K562 (cell line): ENCODE measurements around the gene MARK3. TPM values are rescaled to one million over a fixed set of nuclear protein-coding genes. Genes with fewer than 3 reads are reported as not detected.
A peak's percentile ranks its signal among the peaks of the same experiment; 100 is the strongest.

Experiments
- BHLHE40 ChIP-seq: IDR thresholded peaks from 2 replicates; pipeline ENCODE4 v1.6.1; 2011; ENCODE audit warnings: low read length, improper control_type of control experiment
- CBX3 ChIP-seq, 2 experiments: IDR thresholded peaks; 1 replicate in 1 of 2; 2 replicates in 1 of 2; pipeline ENCODE4 v1.6.1; 2012; ENCODE audit warnings: inconsistent platforms in 2 of 2, low read length in 2 of 2, borderline replicate concordance in 1 of 2, control low read depth in 1 of 2
- CREM ChIP-seq: IDR thresholded peaks from 2 replicates; pipeline ENCODE4 v1.6.1; 2014; ENCODE audit warnings: antibody characterized with exemption, low read depth
- CXXC5 ChIP-seq: fragments of 250-450 bp; sonication (Bioruptor Pico); IDR thresholded peaks from 2 replicates; pipeline ENCODE4 v1.8.0; 2022; ENCODE audit warnings: inconsistent platforms, mild to moderate bottlenecking, moderate library complexity
- EP400 ChIP-seq: fragments of 450-650 bp; IDR thresholded peaks from 2 replicates; pipeline ENCODE4 v1.6.1; 2017; ENCODE audit warnings: antibody characterized with exemption, mild to moderate bottlenecking, moderate library complexity
- GABPB1 ChIP-seq: sonication (generic); formaldehyde crosslinking; IDR thresholded peaks from 2 replicates; pipeline ENCODE4 v1.8.0; 2022; ENCODE audit warnings: mild to moderate bottlenecking, missing genetic modification reagents
- HNRNPUL1 ChIP-seq: fragments of 200-400 bp; formaldehyde crosslinking; IDR thresholded peaks from 2 replicates; pipeline ENCODE4 v1.6.1; 2017; ENCODE audit warnings: low read length
- MXI1 ChIP-seq: IDR thresholded peaks from 2 replicates; pipeline ENCODE4 v1.6.1; 2011; ENCODE audit warnings: low read depth, mild to moderate bottlenecking, improper control_type of control experiment, low read length
- NCOA4 ChIP-seq: fragments of 450-650 bp; IDR thresholded peaks from 2 replicates; pipeline ENCODE4 v1.6.1; 2018; ENCODE audit warnings: mild to moderate bottlenecking; ENCODE audit not compliant: partially characterized antibody
- POLR2A ChIP-seq: fragments of 450-650 bp; conservative IDR thresholded peaks from 2 replicates; pipeline ENCODE4 v1.6.1; 2016
- POLR2G ChIP-seq: fragments of 200-400 bp; formaldehyde crosslinking; IDR thresholded peaks from 2 replicates; pipeline ENCODE4 v1.6.1; 2017; ENCODE audit warnings: low read depth, mild to moderate bottlenecking, antibody characterized with exemption, low read length, moderate library complexity
- SIN3B ChIP-seq: fragments of 450-650 bp; IDR thresholded peaks from 2 replicates; pipeline ENCODE4 v1.6.1; 2017; ENCODE audit warnings: low read depth, mild to moderate bottlenecking, moderate library complexity
- polyA plus RNA-seq, 8 experiments: library from polyadenylated mRNA; depleted of rRNA in 4 of 8; stranded (reverse) in 5 of 8; unstranded in 3 of 8; fragments of >200 nt; fragmentation: Nextera tagmentation in 2 of 8; fragmentation: Illumina TruSeq in 1 of 8; extraction: Ambion mirVana in 2 of 8; extraction: Trizol in 1 of 8; gene quantifications; 2 replicates each; pipeline versions ENCODE4 v1.2.1 to v1.2.3, GENCODE V29; 2011 to 2014; ENCODE audit warnings: inconsistent platforms in 1 of 8, missing spikeins in 1 of 8
- total RNA-seq, 7 experiments: library from RNA; depleted of rRNA in 6 of 7; stranded (reverse); fragments of >200 nt in 6 of 7; fragmentation: Illumina TruSeq in 2 of 7; extraction: Trizol in 2 of 7; gene quantifications; 2 replicates each; pipeline versions ENCODE4 v1.2.1 to v1.2.3, GENCODE V29; 2011 to 2021; ENCODE audit warnings: low replicate concordance in 1 of 7
- TF ChIP-seq, protein P1 (sequence below): sonication (generic); formaldehyde crosslinking; IDR thresholded peaks from 2 replicates; pipeline ENCODE4 v1.8.0; 2023; ENCODE audit warnings: mild to moderate bottlenecking, missing genetic modification reagents
- TF ChIP-seq, protein P2 (sequence below), 2 experiments: fragments of 450-650 bp; IDR thresholded peaks; 2 replicates each; pipeline ENCODE4 v1.6.1; 2018; ENCODE audit warnings: mild to moderate bottlenecking in 2 of 2, low read depth in 1 of 2; ENCODE audit not compliant: partially characterized antibody in 2 of 2
- TF ChIP-seq, protein P3 (sequence below): sonication (generic); formaldehyde crosslinking; IDR thresholded peaks from 2 replicates; pipeline ENCODE4 v1.8.0; 2022; ENCODE audit warnings: missing genetic modification reagents, mild to moderate bottlenecking, moderate library complexity, borderline replicate concordance
- TF ChIP-seq, protein P4 (sequence below): fragments of 250-450 bp; sonication (Bioruptor Pico); IDR thresholded peaks from 2 replicates; pipeline ENCODE4 v1.4.0; 2020; ENCODE audit warnings: mild to moderate bottlenecking, moderate library complexity

Gene MARK3
- total and polyA plus RNA-seq, 9 of the 15 experiments (the other 6 are each of a cell fraction or from before 2014, with no cell fraction given) = 10.1 to 68.7 (median 56.3) TPM

DNA sequence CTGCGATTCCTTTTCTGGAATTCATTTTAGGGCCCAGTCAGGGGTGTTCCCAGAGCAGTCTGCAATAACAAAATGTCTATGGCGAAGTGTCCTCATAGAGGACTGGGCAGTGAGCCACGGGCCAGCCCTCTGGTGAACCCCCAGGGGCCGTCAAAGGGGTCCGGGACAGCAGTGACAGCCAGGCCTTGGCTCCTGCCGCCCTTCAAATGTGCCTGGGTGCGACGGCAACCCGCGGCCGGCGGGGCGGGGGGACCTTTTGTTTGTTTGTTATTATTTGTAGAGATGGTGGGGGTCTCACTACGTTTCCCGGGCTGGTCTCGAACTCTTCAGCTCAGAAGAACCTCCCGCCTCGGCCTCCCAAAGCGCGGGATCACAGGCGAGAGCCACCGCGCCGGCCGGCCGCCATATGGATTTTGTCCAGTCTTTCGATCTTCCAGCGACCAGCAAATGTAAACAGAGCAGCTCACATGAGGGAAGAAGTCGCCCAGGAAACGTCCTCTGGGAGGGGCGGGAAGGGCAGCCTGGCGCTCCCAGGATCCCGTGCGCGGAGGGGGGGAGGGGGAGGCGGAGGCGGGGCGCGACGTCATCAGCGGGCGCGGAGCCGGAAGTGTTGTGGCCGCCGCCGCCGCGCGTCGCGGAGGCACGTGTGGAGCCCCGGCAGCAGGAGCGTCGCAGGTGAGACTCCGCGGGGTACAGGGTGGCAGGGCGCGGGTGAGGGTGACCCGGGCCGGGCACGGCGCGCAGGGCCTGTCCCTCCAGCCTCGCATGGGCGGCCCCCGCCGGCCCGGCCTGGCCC, 143.6 kb downstream of the MARK3 start, which contains the start of gene TRMT61A (continued):
- TF ChIP-seq, protein P1, sequence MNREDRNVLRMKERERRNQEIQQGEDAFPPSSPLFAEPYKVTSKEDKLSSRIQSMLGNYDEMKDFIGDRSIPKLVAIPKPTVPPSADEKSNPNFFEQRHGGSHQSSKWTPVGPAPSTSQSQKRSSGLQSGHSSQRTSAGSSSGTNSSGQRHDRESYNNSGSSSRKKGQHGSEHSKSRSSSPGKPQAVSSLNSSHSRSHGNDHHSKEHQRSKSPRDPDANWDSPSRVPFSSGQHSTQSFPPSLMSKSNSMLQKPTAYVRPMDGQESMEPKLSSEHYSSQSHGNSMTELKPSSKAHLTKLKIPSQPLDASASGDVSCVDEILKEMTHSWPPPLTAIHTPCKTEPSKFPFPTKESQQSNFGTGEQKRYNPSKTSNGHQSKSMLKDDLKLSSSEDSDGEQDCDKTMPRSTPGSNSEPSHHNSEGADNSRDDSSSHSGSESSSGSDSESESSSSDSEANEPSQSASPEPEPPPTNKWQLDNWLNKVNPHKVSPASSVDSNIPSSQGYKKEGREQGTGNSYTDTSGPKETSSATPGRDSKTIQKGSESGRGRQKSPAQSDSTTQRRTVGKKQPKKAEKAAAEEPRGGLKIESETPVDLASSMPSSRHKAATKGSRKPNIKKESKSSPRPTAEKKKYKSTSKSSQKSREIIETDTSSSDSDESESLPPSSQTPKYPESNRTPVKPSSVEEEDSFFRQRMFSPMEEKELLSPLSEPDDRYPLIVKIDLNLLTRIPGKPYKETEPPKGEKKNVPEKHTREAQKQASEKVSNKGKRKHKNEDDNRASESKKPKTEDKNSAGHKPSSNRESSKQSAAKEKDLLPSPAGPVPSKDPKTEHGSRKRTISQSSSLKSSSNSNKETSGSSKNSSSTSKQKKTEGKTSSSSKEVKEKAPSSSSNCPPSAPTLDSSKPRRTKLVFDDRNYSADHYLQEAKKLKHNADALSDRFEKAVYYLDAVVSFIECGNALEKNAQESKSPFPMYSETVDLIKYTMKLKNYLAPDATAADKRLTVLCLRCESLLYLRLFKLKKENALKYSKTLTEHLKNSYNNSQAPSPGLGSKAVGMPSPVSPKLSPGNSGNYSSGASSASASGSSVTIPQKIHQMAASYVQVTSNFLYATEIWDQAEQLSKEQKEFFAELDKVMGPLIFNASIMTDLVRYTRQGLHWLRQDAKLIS (CRISPR knock-in tag) = no peak
- TF ChIP-seq BHLHE40 (peak; percentile 88), POLR2G (peak; percentile 72), HNRNPUL1 (no peak), NCOA4 (no peak), CREM (peak; percentile 94), GABPB1 (peak; percentile 47; the same call in 1 of the 2 replicates), MXI1 (peak; percentile 95), POLR2A (peak; percentile 43; the same call in 1 of the 2 replicates), EP400 (peak; percentile 41), CBX3 (IDR thresholded peaks at IDR 0.05; ENCODE audit: borderline replicate concordance in 1 of 2, low read length in 2 of 2) (0 out of 3 replicates have a peak, but pooled peaks of 1 of the 2 experiments have one; percentile 20), CXXC5 (CRISPR knock-in tag) (peak; percentile 69), SIN3B (peak; percentile 80)
- TF ChIP-seq, protein P2, sequence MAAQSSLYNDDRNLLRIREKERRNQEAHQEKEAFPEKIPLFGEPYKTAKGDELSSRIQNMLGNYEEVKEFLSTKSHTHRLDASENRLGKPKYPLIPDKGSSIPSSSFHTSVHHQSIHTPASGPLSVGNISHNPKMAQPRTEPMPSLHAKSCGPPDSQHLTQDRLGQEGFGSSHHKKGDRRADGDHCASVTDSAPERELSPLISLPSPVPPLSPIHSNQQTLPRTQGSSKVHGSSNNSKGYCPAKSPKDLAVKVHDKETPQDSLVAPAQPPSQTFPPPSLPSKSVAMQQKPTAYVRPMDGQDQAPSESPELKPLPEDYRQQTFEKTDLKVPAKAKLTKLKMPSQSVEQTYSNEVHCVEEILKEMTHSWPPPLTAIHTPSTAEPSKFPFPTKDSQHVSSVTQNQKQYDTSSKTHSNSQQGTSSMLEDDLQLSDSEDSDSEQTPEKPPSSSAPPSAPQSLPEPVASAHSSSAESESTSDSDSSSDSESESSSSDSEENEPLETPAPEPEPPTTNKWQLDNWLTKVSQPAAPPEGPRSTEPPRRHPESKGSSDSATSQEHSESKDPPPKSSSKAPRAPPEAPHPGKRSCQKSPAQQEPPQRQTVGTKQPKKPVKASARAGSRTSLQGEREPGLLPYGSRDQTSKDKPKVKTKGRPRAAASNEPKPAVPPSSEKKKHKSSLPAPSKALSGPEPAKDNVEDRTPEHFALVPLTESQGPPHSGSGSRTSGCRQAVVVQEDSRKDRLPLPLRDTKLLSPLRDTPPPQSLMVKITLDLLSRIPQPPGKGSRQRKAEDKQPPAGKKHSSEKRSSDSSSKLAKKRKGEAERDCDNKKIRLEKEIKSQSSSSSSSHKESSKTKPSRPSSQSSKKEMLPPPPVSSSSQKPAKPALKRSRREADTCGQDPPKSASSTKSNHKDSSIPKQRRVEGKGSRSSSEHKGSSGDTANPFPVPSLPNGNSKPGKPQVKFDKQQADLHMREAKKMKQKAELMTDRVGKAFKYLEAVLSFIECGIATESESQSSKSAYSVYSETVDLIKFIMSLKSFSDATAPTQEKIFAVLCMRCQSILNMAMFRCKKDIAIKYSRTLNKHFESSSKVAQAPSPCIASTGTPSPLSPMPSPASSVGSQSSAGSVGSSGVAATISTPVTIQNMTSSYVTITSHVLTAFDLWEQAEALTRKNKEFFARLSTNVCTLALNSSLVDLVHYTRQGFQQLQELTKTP (IDR thresholded peaks at IDR 0.05; ENCODE audit: low read depth in 1 of 2, partially characterized antibody in 2 of 2) = peak in 1 of 2 experiments; percentile 37
- TF ChIP-seq, protein P3, sequence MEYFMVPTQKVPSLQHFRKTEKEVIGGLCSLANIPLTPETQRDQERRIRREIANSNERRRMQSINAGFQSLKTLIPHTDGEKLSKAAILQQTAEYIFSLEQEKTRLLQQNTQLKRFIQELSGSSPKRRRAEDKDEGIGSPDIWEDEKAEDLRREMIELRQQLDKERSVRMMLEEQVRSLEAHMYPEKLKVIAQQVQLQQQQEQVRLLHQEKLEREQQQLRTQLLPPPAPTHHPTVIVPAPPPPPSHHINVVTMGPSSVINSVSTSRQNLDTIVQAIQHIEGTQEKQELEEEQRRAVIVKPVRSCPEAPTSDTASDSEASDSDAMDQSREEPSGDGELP (CRISPR knock-in tag) = peak; percentile 45; the same call in 1 of the 2 replicates
- TF ChIP-seq, protein P4, sequence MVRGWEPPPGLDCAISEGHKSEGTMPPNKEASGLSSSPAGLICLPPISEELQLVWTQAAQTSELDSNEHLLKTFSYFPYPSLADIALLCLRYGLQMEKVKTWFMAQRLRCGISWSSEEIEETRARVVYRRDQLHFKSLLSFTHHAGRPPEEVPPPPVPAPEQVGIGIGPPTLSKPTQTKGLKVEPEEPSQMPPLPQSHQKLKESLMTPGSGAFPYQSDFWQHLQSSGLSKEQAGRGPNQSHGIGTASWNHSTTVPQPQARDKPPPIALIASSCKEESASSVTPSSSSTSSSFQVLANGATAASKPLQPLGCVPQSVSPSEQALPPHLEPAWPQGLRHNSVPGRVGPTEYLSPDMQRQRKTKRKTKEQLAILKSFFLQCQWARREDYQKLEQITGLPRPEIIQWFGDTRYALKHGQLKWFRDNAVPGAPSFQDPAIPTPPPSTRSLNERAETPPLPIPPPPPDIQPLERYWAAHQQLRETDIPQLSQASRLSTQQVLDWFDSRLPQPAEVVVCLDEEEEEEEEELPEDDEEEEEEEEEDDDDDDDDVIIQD = no peak
